ENCODE measurements around the gene P2RY2.

DNA sequence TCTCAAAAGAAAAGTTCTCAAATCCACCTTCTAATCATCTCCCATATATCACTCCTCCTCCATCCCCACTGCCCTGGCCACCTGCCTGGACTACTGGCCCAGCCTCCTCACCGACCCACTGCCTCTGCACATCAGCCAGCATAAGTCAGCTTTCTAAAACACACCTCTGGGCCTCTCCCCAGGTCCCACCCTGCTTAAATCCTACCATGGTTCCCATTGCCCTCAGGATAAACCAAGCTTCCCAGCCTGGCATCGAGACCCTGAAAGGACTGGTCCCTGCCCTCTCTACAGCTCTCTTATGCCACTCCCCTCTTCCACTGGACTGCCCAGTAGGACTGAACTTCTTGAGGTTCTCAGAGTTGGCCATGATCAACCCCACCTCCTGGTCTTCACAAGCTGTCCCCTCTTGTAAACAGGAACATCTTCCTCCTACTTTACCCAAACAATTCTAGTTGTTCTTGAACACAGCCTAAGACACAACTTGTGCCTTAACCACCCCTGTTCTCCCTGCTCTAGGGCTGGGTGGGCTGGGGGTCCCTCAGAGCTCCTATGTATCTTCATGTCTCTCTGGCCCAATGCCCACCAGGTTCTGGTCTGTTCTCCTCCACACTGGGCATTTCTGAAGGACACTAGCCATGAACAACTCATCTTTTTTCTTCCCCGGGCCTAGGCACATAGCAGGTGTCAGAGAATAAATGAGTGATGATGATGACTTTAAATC, 41.5 kb downstream of the P2RY2 start:
- TF ChIP-seq, protein P1, sequence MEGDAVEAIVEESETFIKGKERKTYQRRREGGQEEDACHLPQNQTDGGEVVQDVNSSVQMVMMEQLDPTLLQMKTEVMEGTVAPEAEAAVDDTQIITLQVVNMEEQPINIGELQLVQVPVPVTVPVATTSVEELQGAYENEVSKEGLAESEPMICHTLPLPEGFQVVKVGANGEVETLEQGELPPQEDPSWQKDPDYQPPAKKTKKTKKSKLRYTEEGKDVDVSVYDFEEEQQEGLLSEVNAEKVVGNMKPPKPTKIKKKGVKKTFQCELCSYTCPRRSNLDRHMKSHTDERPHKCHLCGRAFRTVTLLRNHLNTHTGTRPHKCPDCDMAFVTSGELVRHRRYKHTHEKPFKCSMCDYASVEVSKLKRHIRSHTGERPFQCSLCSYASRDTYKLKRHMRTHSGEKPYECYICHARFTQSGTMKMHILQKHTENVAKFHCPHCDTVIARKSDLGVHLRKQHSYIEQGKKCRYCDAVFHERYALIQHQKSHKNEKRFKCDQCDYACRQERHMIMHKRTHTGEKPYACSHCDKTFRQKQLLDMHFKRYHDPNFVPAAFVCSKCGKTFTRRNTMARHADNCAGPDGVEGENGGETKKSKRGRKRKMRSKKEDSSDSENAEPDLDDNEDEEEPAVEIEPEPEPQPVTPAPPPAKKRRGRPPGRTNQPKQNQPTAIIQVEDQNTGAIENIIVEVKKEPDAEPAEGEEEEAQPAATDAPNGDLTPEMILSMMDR (IDR thresholded peaks at IDR 0.05): no peak
- no peak for TF ChIP-seq POLR2A (IDR thresholded peaks at IDR 0.05)
